IPS-15b (cell line): ENCODE results near the gene PCCB.
"Not testable (repeated sequence)": the region's sequence is repeated elsewhere in the genome, so short reads cannot be mapped to it uniquely, and the experiment has no call there.

Experiments
- H3K27me3 ChIP-seq: one replicate; pipeline ENCODE4 v1.6.1; 2013; ENCODE audit warnings: low read length; ENCODE audit not compliant: control insufficient read depth, insufficient read depth
- H3K36me3 ChIP-seq: one replicate; pipeline ENCODE4 v1.6.1; 2013; ENCODE audit warnings: low read length; ENCODE audit not compliant: control insufficient read depth, insufficient read depth
- H3K4me1 ChIP-seq: one replicate; pipeline ENCODE4 v1.6.1; 2013; ENCODE audit warnings: mild to moderate bottlenecking, low read length; ENCODE audit not compliant: control insufficient read depth, insufficient read depth
- H3K4me3 ChIP-seq: one replicate; pipeline ENCODE4 v1.5.1; 2013; ENCODE audit warnings: low read depth, low read length
- H3K9ac ChIP-seq: one replicate; pipeline ENCODE4 v1.6.1; 2013; ENCODE audit warnings: low read depth, mild to moderate bottlenecking, low read length
- H3K9me3 ChIP-seq: one replicate; pipeline ENCODE4 v1.6.1; 2013; ENCODE audit warnings: mild to moderate bottlenecking, low read length; ENCODE audit not compliant: control insufficient read depth, insufficient read depth

The PCCB gene

GRCh38 chr3:136353461-136353860 is 103.3 kb downstream of the PCCB start:
- Histone ChIP-seq H3K9me3 (no peaks in the 10 kb centered on the region), H3K4me1 (no peaks in the 10 kb centered on the region), H3K9ac (no peak overlapping the region), H3K27me3 (no peaks in the 10 kb centered on the region), H3K36me3 (no peaks in the 10 kb centered on the region), H3K4me3 (no peak overlapping the region)

GRCh38 chr3:136366289-136366688 is 116.1 kb downstream of the PCCB start:
- H3K4me3 ChIP-seq: no peak overlapping the region

GRCh38 chr3:136375800-136376199 is 125.7 kb downstream of the PCCB start:
- not testable (repeated sequence) for H3K4me1 ChIP-seq, H3K36me3 ChIP-seq, H3K27me3 ChIP-seq, H3K4me3 ChIP-seq, H3K9me3 ChIP-seq, H3K9ac ChIP-seq

More at GRCh38 chr3:136366289-136366688, 116.1 kb downstream of the PCCB start:
- no peak overlapping the region for H3K9ac ChIP-seq
- peaks cover 3% of the 10 kb centered on the region for H3K36me3 ChIP-seq
- no peaks in the 10 kb centered on the region for H3K9me3 ChIP-seq
- H3K27me3 ChIP-seq: no peaks in the 10 kb centered on the region
- no peaks in the 10 kb centered on the region for H3K4me1 ChIP-seq

GRCh38 chr3:136377508-136377907 is 127.4 kb downstream of the PCCB start:
- H3K4me1 ChIP-seq: no peaks in the 10 kb centered on the region
- H3K36me3 ChIP-seq: no peaks in the 10 kb centered on the region

GRCh38 chr3:136378011-136378410 is 127.9 kb downstream of the PCCB start:
- Histone ChIP-seq H3K9ac (no peak overlapping the region), H3K27me3 (no peaks in the 10 kb centered on the region), H3K9me3 (no peaks in the 10 kb centered on the region), H3K4me1 (no peaks in the 10 kb centered on the region), H3K36me3 (no peaks in the 10 kb centered on the region), H3K4me3 (no peak overlapping the region)

More at GRCh38 chr3:136377508-136377907, 127.4 kb downstream of the PCCB start:
- Histone ChIP-seq H3K4me3 (no peak overlapping the region), H3K9me3 (no peaks in the 10 kb centered on the region), H3K9ac (no peak overlapping the region), H3K27me3 (no peaks in the 10 kb centered on the region)
